Astrocyte (in vitro differentiated cells and primary cell): ENCODE results near the gene SPO11.

ENCODE experiments used
- EZH2 ChIP-seq: IDR thresholded peaks from 2 replicates; pipeline ENCODE4 v1.6.1; 2012; ENCODE audit warnings: mild to moderate bottlenecking, low read length, inconsistent platforms; ENCODE audit not compliant: insufficient read depth
- TF ChIP-seq, protein P1 (sequence below): IDR thresholded peaks from 2 replicates; pipeline ENCODE4 v1.5.1; 2011; ENCODE audit warnings: low read depth, mild to moderate bottlenecking, inconsistent platforms, low read length, moderate library complexity; ENCODE audit not compliant: insufficient read depth

DNA sequence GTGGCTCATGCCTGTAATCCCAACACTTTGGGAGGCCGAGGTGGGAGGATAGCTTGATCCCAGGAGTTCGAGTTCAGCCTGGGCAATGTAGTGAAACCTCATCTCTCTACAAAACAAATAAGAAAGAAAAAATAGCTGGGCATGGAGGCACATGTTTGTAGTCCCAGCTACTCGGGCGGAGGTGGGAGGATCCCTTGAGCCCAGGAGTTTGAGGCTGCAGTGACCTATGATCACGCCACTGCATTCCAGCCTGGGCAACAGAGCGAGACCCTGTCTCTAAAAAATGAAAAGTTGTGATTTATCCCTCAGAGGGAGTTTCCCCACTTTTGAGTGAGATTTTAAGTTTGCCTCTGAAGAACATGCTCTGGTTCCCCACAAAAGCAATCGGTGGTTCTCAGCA lies 45.7 kb upstream of the SPO11 start:
- TF ChIP-seq, protein P1, sequence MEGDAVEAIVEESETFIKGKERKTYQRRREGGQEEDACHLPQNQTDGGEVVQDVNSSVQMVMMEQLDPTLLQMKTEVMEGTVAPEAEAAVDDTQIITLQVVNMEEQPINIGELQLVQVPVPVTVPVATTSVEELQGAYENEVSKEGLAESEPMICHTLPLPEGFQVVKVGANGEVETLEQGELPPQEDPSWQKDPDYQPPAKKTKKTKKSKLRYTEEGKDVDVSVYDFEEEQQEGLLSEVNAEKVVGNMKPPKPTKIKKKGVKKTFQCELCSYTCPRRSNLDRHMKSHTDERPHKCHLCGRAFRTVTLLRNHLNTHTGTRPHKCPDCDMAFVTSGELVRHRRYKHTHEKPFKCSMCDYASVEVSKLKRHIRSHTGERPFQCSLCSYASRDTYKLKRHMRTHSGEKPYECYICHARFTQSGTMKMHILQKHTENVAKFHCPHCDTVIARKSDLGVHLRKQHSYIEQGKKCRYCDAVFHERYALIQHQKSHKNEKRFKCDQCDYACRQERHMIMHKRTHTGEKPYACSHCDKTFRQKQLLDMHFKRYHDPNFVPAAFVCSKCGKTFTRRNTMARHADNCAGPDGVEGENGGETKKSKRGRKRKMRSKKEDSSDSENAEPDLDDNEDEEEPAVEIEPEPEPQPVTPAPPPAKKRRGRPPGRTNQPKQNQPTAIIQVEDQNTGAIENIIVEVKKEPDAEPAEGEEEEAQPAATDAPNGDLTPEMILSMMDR, result no peak
- no peak for TF ChIP-seq EZH2
